ENCODE results near the gene MYH7.
"Not testable (repeated sequence)": the region's sequence is repeated elsewhere in the genome, so short reads cannot be mapped to it uniquely, and the experiment has no call there.

MYH7 gene

GRCh38 chr14:23389396-23389795, 46.1 kb downstream of the MYH7 start:
- no peaks in the 10 kb centered on the region for H3K9me3 ChIP-seq (ENCODE audit: control insufficient read depth in 5 of 5, low read length in 5 of 5)
- no peak overlapping the region for H3K9ac ChIP-seq (ENCODE audit: low read length in 5 of 5)
- no peak overlapping the region for H3K27ac ChIP-seq (ENCODE audit: low read depth, low read length)
- no peaks in the 10 kb centered on the region for H3K36me3 ChIP-seq (ENCODE audit: control insufficient read depth in 5 of 5, insufficient read depth in 5 of 5, low read length in 5 of 5)
- H3K4me3 ChIP-seq (ENCODE audit: low read depth in 1 of 5, low read length in 5 of 5), result no peak overlapping the region
- peaks cover 0 to 13% (median 5%) of the 10 kb centered on the region in 5 donors for H3K27me3 ChIP-seq (ENCODE audit: control insufficient read depth in 5 of 5, insufficient read depth in 4 of 5, low read length in 5 of 5)
- no peaks in the 10 kb centered on the region for H3K4me1 ChIP-seq (ENCODE audit: control insufficient read depth in 5 of 5, insufficient read depth in 5 of 5, low read length in 5 of 5)

GRCh38 chr14:23388996-23389395, 46.5 kb downstream of the MYH7 start:
- Histone ChIP-seq H3K9ac (ENCODE audit: low read length in 5 of 5) (no peak overlapping the region), H3K27ac (ENCODE audit: low read depth, low read length) (no peak overlapping the region), H3K9me3 (ENCODE audit: control insufficient read depth in 5 of 5, low read length in 5 of 5) (no peaks in the 10 kb centered on the region), H3K4me1 (ENCODE audit: control insufficient read depth in 5 of 5, insufficient read depth in 5 of 5, low read length in 5 of 5) (no peaks in the 10 kb centered on the region), H3K4me3 (ENCODE audit: low read depth in 1 of 5, low read length in 5 of 5) (no peak overlapping the region), H3K36me3 (ENCODE audit: control insufficient read depth in 5 of 5, insufficient read depth in 5 of 5, low read length in 5 of 5) (no peaks in the 10 kb centered on the region), H3K27me3 (ENCODE audit: control insufficient read depth in 5 of 5, insufficient read depth in 4 of 5, low read length in 5 of 5) (peaks cover 0 to 13% (median 5%) of the 10 kb centered on the region in 5 donors)

DNA sequence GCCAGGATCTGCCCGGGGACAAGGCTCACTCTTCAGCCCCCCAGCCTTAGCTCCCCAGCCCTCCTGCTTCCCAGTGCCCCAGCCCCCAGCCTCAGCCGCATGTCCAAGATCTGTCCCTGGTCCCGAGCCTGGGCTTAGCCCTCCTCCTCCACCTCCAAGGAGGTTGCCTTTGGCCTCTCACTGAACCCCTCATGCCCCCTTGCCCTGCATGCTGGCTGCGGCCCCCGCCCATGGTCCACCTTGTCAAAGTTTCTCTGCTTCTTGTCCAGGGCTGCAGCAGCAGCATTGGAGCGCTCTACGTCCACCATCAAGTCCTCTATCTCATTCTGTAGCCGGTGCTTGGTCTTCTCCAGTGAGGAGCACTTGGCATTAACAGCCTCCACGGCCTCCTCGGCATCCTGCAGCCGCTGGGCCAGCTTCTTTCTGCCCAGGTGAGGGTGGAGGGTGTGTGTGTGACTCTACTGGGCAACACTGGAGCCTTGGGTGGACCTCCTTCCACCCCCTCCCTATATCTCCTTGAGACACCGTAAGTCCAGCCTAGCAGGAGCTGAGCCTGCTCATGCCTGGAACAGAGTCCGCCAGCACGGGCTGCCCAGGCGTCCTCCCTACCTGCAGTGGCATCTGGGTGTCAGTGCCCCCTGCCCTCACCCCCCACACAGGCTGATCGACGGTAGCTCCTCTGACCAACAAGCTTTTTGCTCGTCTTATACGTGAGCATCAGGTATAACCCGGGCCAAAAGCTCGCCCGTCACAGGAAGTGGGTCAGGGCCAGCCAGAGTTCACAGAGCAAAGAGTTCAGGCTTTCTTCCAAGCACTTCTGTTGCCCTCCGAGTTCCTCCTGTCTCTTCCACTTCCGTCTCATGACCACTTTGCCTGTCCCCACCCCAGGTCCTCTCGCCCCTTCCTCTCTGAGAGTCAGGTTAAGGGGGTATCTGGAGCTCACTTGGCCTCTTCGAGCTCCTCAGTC, 47.3 kb downstream of the MYH7 start:
- Histone ChIP-seq H3K36me3 (ENCODE audit: control insufficient read depth in 5 of 5, insufficient read depth in 5 of 5, low read length in 5 of 5) (no peaks in the 10 kb centered on the region), H3K4me3 (ENCODE audit: low read depth in 1 of 5, low read length in 5 of 5) (no peak overlapping the region), H3K9ac (ENCODE audit: low read length in 5 of 5) (no peak overlapping the region), H3K27me3 (ENCODE audit: control insufficient read depth in 5 of 5, insufficient read depth in 4 of 5, low read length in 5 of 5) (peaks cover 0 to 13% (median 5%) of the 10 kb centered on the region in 5 donors), H3K4me1 (ENCODE audit: control insufficient read depth in 5 of 5, insufficient read depth in 5 of 5, low read length in 5 of 5) (no peaks in the 10 kb centered on the region), H3K27ac (ENCODE audit: low read depth, low read length) (no peak overlapping the region), H3K9me3 (ENCODE audit: control insufficient read depth in 5 of 5, low read length in 5 of 5) (no peaks in the 10 kb centered on the region)

GRCh38 chr14:23386999-23387398, 48.5 kb downstream of the MYH7 start:
- no peak overlapping the region for H3K27ac ChIP-seq (ENCODE audit: low read depth, low read length)
- no peak overlapping the region for H3K4me3 ChIP-seq (ENCODE audit: low read depth in 1 of 5, low read length in 5 of 5)
- H3K9ac ChIP-seq (ENCODE audit: low read length in 5 of 5), result no peak overlapping the region
- H3K36me3 ChIP-seq (ENCODE audit: control insufficient read depth in 5 of 5, insufficient read depth in 5 of 5, low read length in 5 of 5), result no peaks in the 10 kb centered on the region
- no peaks in the 10 kb centered on the region for H3K4me1 ChIP-seq (ENCODE audit: control insufficient read depth in 5 of 5, insufficient read depth in 5 of 5, low read length in 5 of 5)
- H3K27me3 ChIP-seq (ENCODE audit: control insufficient read depth in 5 of 5, insufficient read depth in 4 of 5, low read length in 5 of 5), result peaks cover 5 to 17% (median 8%) of the 10 kb centered on the region in 5 donors
- no peaks in the 10 kb centered on the region for H3K9me3 ChIP-seq (ENCODE audit: control insufficient read depth in 5 of 5, low read length in 5 of 5)

DNA sequence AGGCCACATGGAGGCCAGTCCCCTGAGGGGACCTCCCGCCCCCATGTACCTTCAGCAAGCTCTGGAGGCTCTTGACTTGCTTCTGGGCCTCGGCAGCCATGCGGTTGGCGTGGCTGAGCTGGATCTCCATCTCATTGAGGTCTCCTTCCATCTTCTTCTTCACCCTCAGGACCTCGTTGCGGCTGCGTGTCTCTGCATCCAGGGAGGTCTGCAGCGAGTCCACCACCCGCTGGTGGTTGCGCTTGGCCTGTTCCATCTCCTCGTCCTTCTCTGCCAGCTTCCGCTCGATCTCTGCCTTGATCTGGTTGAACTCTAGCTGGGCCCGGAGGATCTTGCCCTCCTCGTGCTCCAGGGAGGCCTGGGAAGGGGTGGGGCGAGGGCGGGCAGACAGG, 49.2 kb downstream of the MYH7 start:
- not testable (repeated sequence) for H3K36me3 ChIP-seq (ENCODE audit: control insufficient read depth in 5 of 5, insufficient read depth in 5 of 5, low read length in 5 of 5); H3K4me1 ChIP-seq (ENCODE audit: control insufficient read depth in 5 of 5, insufficient read depth in 5 of 5, low read length in 5 of 5); H3K4me3 ChIP-seq (ENCODE audit: low read depth in 1 of 5, low read length in 5 of 5); H3K9ac ChIP-seq (ENCODE audit: low read length in 5 of 5); H3K27ac ChIP-seq (ENCODE audit: low read depth, low read length); H3K9me3 ChIP-seq (ENCODE audit: control insufficient read depth in 5 of 5, low read length in 5 of 5)
- peaks cover 8 to 19% (median 15%) of the 10 kb centered on the region in 5 donors for H3K27me3 ChIP-seq (ENCODE audit: control insufficient read depth in 5 of 5, insufficient read depth in 4 of 5, low read length in 5 of 5)

DNA sequence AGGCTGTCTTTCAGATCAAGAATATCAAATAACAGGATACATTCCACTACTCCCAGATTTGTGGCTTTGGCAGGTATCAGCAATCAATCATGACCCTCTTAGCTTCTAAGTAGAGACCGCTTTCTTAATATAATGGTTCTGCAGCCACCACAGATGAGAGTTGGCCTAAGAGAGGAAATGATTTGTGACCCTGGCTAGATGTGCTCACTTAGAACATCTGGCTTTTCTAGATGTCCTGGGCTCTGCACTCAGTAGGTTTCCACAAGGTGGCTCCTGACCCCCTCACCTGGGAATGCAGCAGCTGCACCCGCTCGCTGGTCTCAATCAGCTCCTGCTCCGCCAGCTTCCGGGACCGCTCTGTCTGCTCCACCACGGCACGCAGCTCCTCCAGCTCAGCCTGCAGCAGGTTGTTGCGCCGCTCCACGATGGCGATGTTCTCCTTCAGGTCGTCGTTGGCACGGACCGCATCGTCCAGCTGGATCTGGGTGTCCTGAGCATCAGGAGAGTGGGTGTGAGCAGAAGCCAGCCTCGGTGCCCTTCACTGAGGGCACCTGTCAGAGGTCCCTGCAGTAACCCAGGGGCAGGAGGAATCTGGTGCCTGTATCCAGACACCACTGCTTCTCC, 49.7 kb downstream of the MYH7 start:
- Histone ChIP-seq H3K9me3 (ENCODE audit: control insufficient read depth in 5 of 5, low read length in 5 of 5) (no peaks in the 10 kb centered on the region), H3K4me1 (ENCODE audit: control insufficient read depth in 5 of 5, insufficient read depth in 5 of 5, low read length in 5 of 5) (no peaks in the 10 kb centered on the region), H3K9ac (ENCODE audit: low read length in 5 of 5) (no peak overlapping the region), H3K27ac (ENCODE audit: low read depth, low read length) (no peak overlapping the region), H3K27me3 (ENCODE audit: control insufficient read depth in 5 of 5, insufficient read depth in 4 of 5, low read length in 5 of 5) (peaks cover 13 to 24% (median 17%) of the 10 kb centered on the region in 5 donors), H3K36me3 (ENCODE audit: control insufficient read depth in 5 of 5, insufficient read depth in 5 of 5, low read length in 5 of 5) (no peaks in the 10 kb centered on the region), H3K4me3 (ENCODE audit: low read depth in 1 of 5, low read length in 5 of 5) (no peak overlapping the region)

GRCh38 chr14:23385244-23385641, 50.2 kb downstream of the MYH7 start:
- Histone ChIP-seq H3K9ac (ENCODE audit: low read length in 5 of 5) (no peak overlapping the region), H3K4me3 (ENCODE audit: low read depth in 1 of 5, low read length in 5 of 5) (no peak overlapping the region), H3K36me3 (ENCODE audit: control insufficient read depth in 5 of 5, insufficient read depth in 5 of 5, low read length in 5 of 5) (no peaks in the 10 kb centered on the region), H3K27ac (ENCODE audit: low read depth, low read length) (no peak overlapping the region), H3K4me1 (ENCODE audit: control insufficient read depth in 5 of 5, insufficient read depth in 5 of 5, low read length in 5 of 5) (no peaks in the 10 kb centered on the region), H3K27me3 (ENCODE audit: control insufficient read depth in 5 of 5, insufficient read depth in 4 of 5, low read length in 5 of 5) (peaks cover 17 to 28% (median 21%) of the 10 kb centered on the region in 5 donors), H3K9me3 (ENCODE audit: control insufficient read depth in 5 of 5, low read length in 5 of 5) (no peaks in the 10 kb centered on the region)

DNA sequence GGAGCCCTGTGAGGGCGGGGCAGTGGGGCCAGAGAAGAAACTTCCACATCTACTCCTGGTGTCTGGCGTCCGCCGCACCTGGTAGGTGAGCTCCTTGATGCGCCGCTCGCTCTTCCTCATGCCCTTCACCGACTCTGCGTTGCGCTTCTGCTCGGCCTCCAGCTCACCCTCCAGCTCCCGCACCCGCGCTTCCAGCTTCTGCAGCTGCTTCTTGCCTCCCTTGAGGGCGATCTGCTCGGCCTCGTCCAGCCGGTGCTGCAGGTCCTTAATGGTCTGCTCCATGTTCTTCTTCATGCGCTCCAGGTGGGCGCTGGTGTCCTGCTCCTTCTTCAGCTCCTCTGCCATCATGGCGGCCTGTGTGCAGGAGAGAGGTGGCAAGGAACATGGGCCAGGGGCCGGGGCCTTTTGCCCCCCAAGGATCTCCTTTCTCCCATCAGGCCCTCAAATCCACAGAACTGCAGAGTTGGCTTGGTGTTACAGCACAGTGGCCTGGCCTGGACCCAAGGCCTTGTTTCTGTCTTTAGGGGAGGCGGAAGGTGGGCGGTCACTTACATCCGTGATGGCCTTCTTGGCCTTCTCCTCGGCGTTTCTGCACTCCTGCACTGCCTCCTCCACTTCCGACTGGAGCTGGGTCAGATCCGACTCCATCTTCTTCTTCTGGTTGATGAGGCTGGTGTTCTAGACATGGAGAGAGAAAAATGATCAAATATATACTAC, 50.9 kb downstream of the MYH7 start:
- peaks cover 19 to 30% (median 24%) of the 10 kb centered on the region in 5 donors for H3K27me3 ChIP-seq (ENCODE audit: control insufficient read depth in 5 of 5, insufficient read depth in 4 of 5, low read length in 5 of 5)
- no peaks in the 10 kb centered on the region for H3K4me1 ChIP-seq (ENCODE audit: control insufficient read depth in 5 of 5, insufficient read depth in 5 of 5, low read length in 5 of 5)
- no peaks in the 10 kb centered on the region for H3K36me3 ChIP-seq (ENCODE audit: control insufficient read depth in 5 of 5, insufficient read depth in 5 of 5, low read length in 5 of 5)
- no peak overlapping the region for H3K9ac ChIP-seq (ENCODE audit: low read length in 5 of 5)
- H3K9me3 ChIP-seq (ENCODE audit: control insufficient read depth in 5 of 5, low read length in 5 of 5), result no peaks in the 10 kb centered on the region
- no peak overlapping the region for H3K27ac ChIP-seq (ENCODE audit: low read depth, low read length)
- H3K4me3 ChIP-seq (ENCODE audit: low read depth in 1 of 5, low read length in 5 of 5), result no peak overlapping the region

DNA sequence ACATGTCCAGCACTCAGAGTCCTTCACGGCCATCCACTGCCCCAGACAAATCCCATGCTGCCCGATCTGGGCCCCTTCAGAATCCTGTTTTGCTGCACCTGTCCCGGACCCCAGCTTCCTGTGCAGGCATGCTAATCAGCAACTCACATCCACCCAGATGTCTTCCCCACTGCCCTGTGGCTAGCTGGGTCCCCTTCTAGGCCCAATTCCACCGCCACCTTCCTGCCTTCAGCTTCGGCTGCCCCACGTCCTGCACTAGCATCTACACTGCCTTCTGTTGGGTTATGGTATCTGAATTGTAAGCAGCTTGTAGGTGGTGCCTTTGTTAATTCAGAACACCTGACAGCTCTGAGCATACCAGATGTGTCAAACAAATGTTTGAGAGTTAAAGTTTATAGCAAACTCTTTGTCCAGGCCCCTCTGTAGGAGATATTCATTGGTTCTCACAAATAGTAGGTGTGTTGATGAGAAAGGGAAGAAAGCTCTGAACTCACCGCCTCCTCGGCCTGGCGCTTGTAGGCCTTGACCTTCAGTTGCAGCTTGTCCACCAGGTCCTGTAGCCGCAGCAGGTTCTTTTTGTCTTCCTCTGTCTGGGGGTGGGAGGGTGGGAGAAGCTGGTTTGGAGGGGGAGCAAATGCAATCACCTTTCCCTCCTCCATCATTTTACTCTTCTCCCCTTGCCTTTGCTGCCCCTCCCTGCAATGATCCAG, 52.6 kb downstream of the MYH7 start:
- H3K36me3 ChIP-seq (ENCODE audit: control insufficient read depth in 5 of 5, insufficient read depth in 5 of 5, low read length in 5 of 5), result no peaks in the 10 kb centered on the region
- H3K27me3 ChIP-seq (ENCODE audit: control insufficient read depth in 5 of 5, insufficient read depth in 4 of 5, low read length in 5 of 5), result peaks cover 19 to 30% (median 24%) of the 10 kb centered on the region in 5 donors
- H3K4me1 ChIP-seq (ENCODE audit: control insufficient read depth in 5 of 5, insufficient read depth in 5 of 5, low read length in 5 of 5), result no peaks in the 10 kb centered on the region
- H3K9me3 ChIP-seq (ENCODE audit: control insufficient read depth in 5 of 5, low read length in 5 of 5), result no peaks in the 10 kb centered on the region
- no peak overlapping the region for H3K27ac ChIP-seq (ENCODE audit: low read depth, low read length)
- no peak overlapping the region for H3K9ac ChIP-seq (ENCODE audit: low read length in 5 of 5)
- no peak overlapping the region for H3K4me3 ChIP-seq (ENCODE audit: low read depth in 1 of 5, low read length in 5 of 5)

All from subcutaneous abdominal adipose tissue (tissue), 5 donors.